ENCODE data around the gene CHMP5.
"Not testable (repeated sequence)": the region's sequence is repeated elsewhere in the genome, so short reads cannot be mapped to it uniquely, and the experiment has no call there.

Gene CHMP5

GRCh38 chr9:33309903-33310302 lies 45.1 kb downstream of the CHMP5 start:
- DNase-seq (ENCODE audit: low read depth, low spot score), result no peak
- H3K27ac ChIP-seq, result no peak overlapping the region

- no peak for DNase-seq (ENCODE audit: low read depth, low spot score)
- no peak overlapping the region for H3K27ac ChIP-seq
These were observed 45.9 kb downstream of the CHMP5 start for GRCh38 chr9:33310748-33311147.

GRCh38 chr9:33311953-33312352 lies 47.1 kb downstream of the CHMP5 start:
- H3K27ac ChIP-seq, result no peak overlapping the region
- DNase-seq (ENCODE audit: low read depth, low spot score), result no peak

- H3K27ac ChIP-seq, result no peak overlapping the region
- no peak for DNase-seq (ENCODE audit: low read depth, low spot score)
These were observed 50.5 kb downstream of the CHMP5 start for GRCh38 chr9:33315371-33315770.

- not testable (repeated sequence) for H3K27ac ChIP-seq; DNase-seq (ENCODE audit: low read depth, low spot score)
These were observed 52.3 kb downstream of the CHMP5 start for GRCh38 chr9:33317136-33317535.

GRCh38 chr9:33318225-33318624 lies 53.4 kb downstream of the CHMP5 start:
- H3K27ac ChIP-seq, result no peak overlapping the region
- DNase-seq (ENCODE audit: low read depth, low spot score), result no peak

GRCh38 chr9:33318781-33319180 lies 53.9 kb downstream of the CHMP5 start:
- H3K27ac ChIP-seq, result peak overlapping the region; percentile 92
- no peak for DNase-seq (ENCODE audit: low read depth, low spot score)

- no peak for DNase-seq (ENCODE audit: low read depth, low spot score)
- H3K27ac ChIP-seq, result peak overlapping the region; percentile 92
These were observed 55.4 kb downstream of the CHMP5 start for GRCh38 chr9:33320230-33320567.

GRCh38 chr9:33320568-33321261 lies 55.9 kb downstream of the CHMP5 start:
- peak; percentile 52 for DNase-seq (ENCODE audit: low read depth, low spot score)
- H3K27ac ChIP-seq, result peak overlapping the region; percentile 92

- H3K27ac ChIP-seq, result peak overlapping the region; percentile 93
- peak; percentile 99 for DNase-seq (ENCODE audit: low read depth, low spot score)
These were observed 64.3 kb downstream of the CHMP5 start for GRCh38 chr9:33329117-33329563.

GRCh38 chr9:33329979-33330378 lies 65.1 kb downstream of the CHMP5 start:
- H3K27ac ChIP-seq, result peak overlapping the region; percentile 93
- peak; percentile 29 for DNase-seq (ENCODE audit: low read depth, low spot score)

- no peak for DNase-seq (ENCODE audit: low read depth, low spot score)
- no peak overlapping the region for H3K27ac ChIP-seq
These were observed 66.6 kb downstream of the CHMP5 start for GRCh38 chr9:33331377-33331891.
